Erythroblast (primary cell): ENCODE results near the gene WDR91.
"Not testable (repeated sequence)": the region's sequence is repeated elsewhere in the genome, so short reads cannot be mapped to it uniquely, and the experiment has no call there.

Experiments
- DNase-seq, 2 experiments: peaks; one replicate each; lab custom pipeline; 2025; lab: John Stamatoyannopoulos, UW
- GATA1 ChIP-seq: IDR thresholded peaks from 2 replicates; pipeline ENCODE4 v1.6.1; 2011; ENCODE audit warnings: low read depth, mild to moderate bottlenecking, control low read depth, low read length, moderate library complexity
- POLR2A ChIP-seq: IDR thresholded peaks from 2 replicates; pipeline ENCODE4 v1.6.1; 2011; ENCODE audit warnings: mild to moderate bottlenecking, low read length

The WDR91 gene

GRCh38 chr7:135185471-135186260 is 25.7 kb downstream of the WDR91 start:
- DNase-seq: no peak
- TF ChIP-seq POLR2A: no peak
- no peak for TF ChIP-seq GATA1

- peak in 1 of 2 experiments; percentile 29 for DNase-seq
- TF ChIP-seq POLR2A (no peak), GATA1 (no peak)
Measured at GRCh38 chr7:135184254-135184841, 27.0 kb downstream of the WDR91 start.

- TF ChIP-seq POLR2A: no peak
- TF ChIP-seq GATA1: no peak
- DNase-seq: no peak
Measured at GRCh38 chr7:135183478-135183877, 27.8 kb downstream of the WDR91 start.

- TF ChIP-seq GATA1 (no peak), POLR2A (no peak)
- no peak for DNase-seq
Measured at GRCh38 chr7:135181929-135182678, 29.2 kb downstream of the WDR91 start.

DNA sequence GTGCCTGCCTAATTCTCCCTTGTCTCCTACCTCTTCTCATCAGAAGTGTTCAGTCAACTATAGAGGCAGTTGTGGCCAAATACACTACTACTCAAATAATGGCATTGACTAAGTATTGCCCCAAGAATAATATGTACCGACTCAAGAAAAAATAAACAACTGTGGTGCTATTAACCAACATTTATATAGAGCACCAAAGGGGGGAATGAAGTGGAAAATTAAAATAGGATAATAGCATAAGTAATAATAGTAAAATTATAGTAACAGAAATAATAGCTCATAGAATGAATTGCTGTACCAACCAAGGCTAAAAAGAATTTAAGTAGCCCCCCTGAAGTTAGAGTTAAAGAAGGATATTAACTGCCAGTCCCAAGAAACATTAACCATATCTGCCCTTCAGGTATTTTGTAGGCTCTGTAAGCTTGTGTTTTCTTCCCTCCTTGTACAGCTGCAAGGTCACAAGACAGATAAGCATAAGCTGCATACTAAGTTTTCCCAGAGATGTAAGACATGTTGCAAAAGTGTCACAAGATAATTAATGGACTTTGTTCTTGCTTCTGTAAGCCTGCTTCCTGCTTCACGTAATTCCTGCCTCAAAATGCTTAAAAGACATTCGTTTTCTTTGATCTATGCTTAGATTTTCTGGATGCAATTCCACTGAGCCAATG is 29.9 kb downstream of the WDR91 start:
- TF ChIP-seq POLR2A: no peak
- TF ChIP-seq GATA1: no peak
- peak in 1 of 2 experiments; percentile 43 for DNase-seq

- no peak for DNase-seq
- TF ChIP-seq POLR2A (no peak), GATA1 (no peak)
Measured at GRCh38 chr7:135180122-135180521, 31.2 kb downstream of the WDR91 start.

DNA sequence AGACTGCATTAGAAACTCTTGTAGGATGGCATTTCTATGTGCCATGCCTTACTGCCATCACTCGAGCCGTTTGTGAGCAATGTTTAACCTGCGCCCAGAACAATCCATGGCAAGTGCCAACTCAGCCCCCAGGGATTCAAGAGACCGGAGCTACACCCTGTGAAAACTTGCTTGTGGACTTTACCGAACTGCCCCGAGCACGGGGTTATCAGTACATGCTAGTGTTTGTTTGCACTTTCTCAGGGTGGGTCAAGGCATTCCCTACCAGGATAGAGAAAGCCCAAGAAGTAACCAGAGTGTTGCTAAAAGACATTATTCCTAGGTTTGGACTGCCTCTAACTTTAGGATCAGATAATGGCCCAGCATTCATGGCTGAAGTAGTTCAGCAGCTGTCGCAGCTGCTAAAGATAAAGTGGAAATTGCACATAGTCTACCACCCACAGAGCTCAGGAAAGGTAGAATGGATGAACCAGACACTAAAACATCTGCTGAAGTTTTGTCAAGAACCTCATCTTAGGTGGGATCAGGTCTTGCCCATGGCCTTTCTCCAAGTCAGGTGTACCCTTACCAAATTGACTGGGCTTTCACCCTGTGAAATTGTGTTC is 31.9 kb downstream of the WDR91 start:
- DNase-seq: no peak

DNA sequence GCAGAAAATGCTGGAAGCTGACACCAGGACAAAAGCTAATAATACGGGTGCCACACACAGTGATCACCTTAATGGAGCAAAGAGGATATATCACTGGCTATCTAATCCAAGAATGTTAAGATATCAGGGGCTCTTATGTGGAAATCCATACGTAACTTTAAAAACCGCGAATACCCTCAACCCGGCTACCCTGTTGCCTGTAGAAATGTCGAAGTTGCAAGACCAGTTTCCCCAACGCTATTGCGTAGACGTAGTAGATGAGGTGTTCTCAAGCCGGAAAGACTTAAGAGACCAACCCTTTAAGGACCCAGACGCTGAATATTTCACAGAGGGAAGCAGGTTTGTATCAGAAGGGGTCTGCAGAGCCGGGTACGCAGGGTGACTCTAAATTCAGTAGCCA is 33.0 kb downstream of the WDR91 start:
- TF ChIP-seq POLR2A: no peak
- no peak for TF ChIP-seq GATA1
- DNase-seq: no peak

More for the DNA sequence above, 31.9 kb downstream of the WDR91 start:
- no peak for TF ChIP-seq POLR2A
- TF ChIP-seq GATA1: no peak

GRCh38 chr7:135177028-135177696 is 34.2 kb downstream of the WDR91 start:
- no peak for DNase-seq
- no peak for TF ChIP-seq POLR2A
- no peak for TF ChIP-seq GATA1

- TF ChIP-seq POLR2A (no peak), GATA1 (no peak)
- no peak for DNase-seq
Measured at GRCh38 chr7:135175931-135176330, 35.4 kb downstream of the WDR91 start.

- DNase-seq: no peak
- TF ChIP-seq GATA1: no peak
- TF ChIP-seq POLR2A: no peak
Measured at GRCh38 chr7:135174941-135175340, 36.4 kb downstream of the WDR91 start.

DNA sequence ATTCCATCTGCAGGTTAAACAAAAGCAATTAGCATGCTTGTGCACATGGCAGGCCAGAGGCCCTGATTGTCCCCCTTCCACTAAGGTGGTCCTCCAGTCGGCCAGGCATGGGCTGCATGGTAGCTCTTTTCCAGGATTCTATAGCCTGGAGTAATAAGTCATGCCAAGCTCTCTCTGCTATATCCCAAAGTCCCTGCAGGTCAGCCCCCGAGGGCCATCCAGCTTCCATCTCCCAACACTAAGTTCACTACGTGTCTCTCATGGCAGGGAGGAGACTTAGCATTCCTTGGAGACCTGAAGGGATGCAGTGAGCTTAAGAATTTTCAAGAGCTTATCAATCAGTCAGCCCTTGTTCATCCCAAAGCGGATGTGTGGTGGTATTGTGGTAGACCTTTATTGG is 37.4 kb downstream of the WDR91 start:
- not testable (repeated sequence) for DNase-seq

DNA sequence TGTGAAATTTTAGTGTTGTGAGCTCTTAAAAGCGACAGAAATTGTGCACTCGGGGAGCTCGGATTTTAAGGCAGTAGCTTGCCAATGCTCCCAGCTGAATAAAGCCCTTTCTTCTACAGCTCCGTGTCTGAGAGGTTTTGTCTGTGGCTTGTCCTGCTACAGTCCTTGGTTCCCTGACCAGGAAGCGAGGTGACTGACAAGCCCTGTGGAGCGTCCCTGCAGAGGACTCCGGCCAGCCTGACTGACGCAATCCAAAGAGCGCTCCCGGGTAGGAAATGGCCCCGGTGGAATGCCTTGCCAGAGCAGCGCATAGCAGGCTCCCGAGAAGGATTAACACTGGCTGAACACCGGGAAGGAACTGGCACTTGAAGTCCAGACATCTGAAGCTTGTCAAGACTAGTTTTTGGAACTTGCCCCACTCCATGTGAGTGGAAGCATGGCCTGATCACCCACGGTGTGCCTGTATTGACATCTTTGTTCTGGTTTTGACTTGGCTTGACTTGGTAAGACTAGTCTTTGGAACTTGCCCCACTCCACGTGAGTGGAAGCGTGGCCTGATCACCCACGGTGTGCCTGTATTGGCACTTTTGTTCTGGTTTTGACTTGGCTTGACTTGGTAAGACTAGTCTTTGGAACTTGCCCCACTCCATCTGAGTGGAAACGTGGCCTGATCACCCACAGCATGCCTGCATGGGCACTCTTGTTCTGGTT is 39.6 kb downstream of the WDR91 start:
- not testable (repeated sequence) for DNase-seq

- not testable (repeated sequence) for DNase-seq
Measured at GRCh38 chr7:135170998-135171481, 40.3 kb downstream of the WDR91 start.
